SHP77 treated with DMSO at 0.1 percent for 48 hours (cell line): ENCODE results near the gene GSTA4.
"Not testable (repeated sequence)": the region's sequence is repeated elsewhere in the genome, so short reads cannot be mapped to it uniquely, and the experiment has no call there.

Experiments used
- DNase-seq: peaks from one replicate; lab custom pipeline; 2025; lab: John Stamatoyannopoulos, UW

The GSTA4 gene

GRCh38 chr6:53014063-53014462, 19.0 kb upstream of the GSTA4 start:
- DNase-seq, result no peak

- no peak for DNase-seq
Measured at GRCh38 chr6:53011979-53012378, 16.9 kb upstream of the GSTA4 start.

GRCh38 chr6:53010504-53010903, 15.4 kb upstream of the GSTA4 start:
- no peak for DNase-seq

GRCh38 chr6:53009511-53009910, 14.4 kb upstream of the GSTA4 start:
- no peak for DNase-seq

- no peak for DNase-seq
Measured at GRCh38 chr6:53009056-53009455, 14.0 kb upstream of the GSTA4 start.

GRCh38 chr6:53008192-53008687, 13.2 kb upstream of the GSTA4 start:
- not testable (repeated sequence) for DNase-seq

- DNase-seq, result no peak
Measured at GRCh38 chr6:53005663-53006250, 10.7 kb upstream of the GSTA4 start.

- DNase-seq, result no peak
Measured at GRCh38 chr6:52999456-52999855, 4.4 kb upstream of the GSTA4 start.

GRCh38 chr6:52998603-52999002, 3.5 kb upstream of the GSTA4 start:
- no peak for DNase-seq

GRCh38 chr6:52995913-52996645, 995 bp upstream of the GSTA4 start:
- peak; percentile 40 for DNase-seq

GRCh38 chr6:52994839-52995088, 320 bp downstream of the GSTA4 start:
- DNase-seq, result no peak

GRCh38 chr6:52994031-52994838, 849 bp downstream of the GSTA4 start:
- DNase-seq, result peak; percentile 27

GRCh38 chr6:52992980-52993920, 1.8 kb downstream of the GSTA4 start:
- no peak for DNase-seq

- DNase-seq, result no peak
Measured at GRCh38 chr6:52990342-52990741, 4.7 kb downstream of the GSTA4 start.

- DNase-seq, result no peak
Measured at GRCh38 chr6:52985228-52985627, 9.9 kb downstream of the GSTA4 start.

GRCh38 chr6:52984247-52984646, 10.8 kb downstream of the GSTA4 start:
- DNase-seq, result no peak

GRCh38 chr6:52983159-52983848, 11.8 kb downstream of the GSTA4 start:
- no peak for DNase-seq

- DNase-seq, result no peak
Measured at GRCh38 chr6:52982680-52983079, 12.4 kb downstream of the GSTA4 start.

GRCh38 chr6:52981222-52981900, 13.7 kb downstream of the GSTA4 start:
- no peak for DNase-seq

GRCh38 chr6:52976591-52977035, 18.5 kb downstream of the GSTA4 start:
- DNase-seq, result no peak

GRCh38 chr6:52976149-52976548, 18.9 kb downstream of the GSTA4 start:
- no peak for DNase-seq
